Upper lobe of right lung (tissue), 1 donor: Measurements from ENCODE around the gene EPHX1. TPM values are rescaled to one million over a fixed set of nuclear protein-coding genes. Genes with fewer than 3 reads are reported as not detected.
A peak's percentile ranks its signal among the peaks of the same experiment; 100 is the strongest.

Source experiments
- ATAC-seq: fragments of 200-7000 bp; cut with Tn5 transposase; one replicate; pipeline ENCODE4 v1.9.1; 2020; ENCODE audit warnings: mild to moderate bottlenecking, moderate library complexity
- DNase-seq: peaks from one replicate; pipeline ENCODE4 v3.0.0-alpha.2; 2020
- H3K27ac ChIP-seq: fragments of 200-600 bp; one replicate; pipeline ENCODE4 v1.8.0; 2022
- H3K27me3 ChIP-seq: fragments of 200-600 bp; one replicate; pipeline ENCODE4 v1.8.0; 2022; ENCODE audit warnings: mild to moderate bottlenecking
- H3K36me3 ChIP-seq: fragments of 200-600 bp; one replicate; pipeline ENCODE4 v1.8.0; 2022
- H3K4me1 ChIP-seq: fragments of 200-600 bp; one replicate; pipeline ENCODE4 v1.8.0; 2022
- H3K4me3 ChIP-seq: fragments of 200-600 bp; one replicate; pipeline ENCODE4 v1.8.0; 2022; ENCODE audit warnings: mild to moderate bottlenecking
- H3K9me3 ChIP-seq: fragments of 200-600 bp; one replicate; pipeline ENCODE4 v1.8.0; 2022
- intact Hi-C: fragments of 100-400 bp; cut with DNase I; formaldehyde crosslinking; loops from one replicate; pipeline ENCODE4 v1.11.0; 2022
- total RNA-seq: library from RNA; stranded (reverse); fragmentation: NEBNext Ultra II Directional; extraction: Animal tissue kit (Norgen Biotek cat#: 25700); gene quantifications from one replicate; pipeline ENCODE4 v1.2.1, GENCODE V29; 2021
- TF ChIP-seq, protein P1 (sequence below): fragments of 200-600 bp; IDR thresholded peaks from one replicate; pipeline ENCODE4 v1.8.0; 2022; ENCODE audit warnings: antibody characterized with exemption
- donor health status: DM: no; HTN: yes; CAD: no; lungs with severe emphysema.

The EPHX1 gene
- total RNA-seq, 1 donor from 2014 or later, result 245 TPM

- peaks cover 10% of the 10 kb centered on the region for H3K4me1 ChIP-seq
- no peaks in the 10 kb centered on the region for H3K27me3 ChIP-seq
- DNase-seq (no peak), ATAC-seq (no peak)
- H3K36me3 ChIP-seq, result peaks cover 88% of the 10 kb centered on the region
- intact Hi-C loops, result no loop called here
- no peaks in the 10 kb centered on the region for H3K9me3 ChIP-seq
- H3K4me3 ChIP-seq, result no peak overlapping the region
- H3K27ac ChIP-seq, result no peak overlapping the region
- TF ChIP-seq, protein P1, sequence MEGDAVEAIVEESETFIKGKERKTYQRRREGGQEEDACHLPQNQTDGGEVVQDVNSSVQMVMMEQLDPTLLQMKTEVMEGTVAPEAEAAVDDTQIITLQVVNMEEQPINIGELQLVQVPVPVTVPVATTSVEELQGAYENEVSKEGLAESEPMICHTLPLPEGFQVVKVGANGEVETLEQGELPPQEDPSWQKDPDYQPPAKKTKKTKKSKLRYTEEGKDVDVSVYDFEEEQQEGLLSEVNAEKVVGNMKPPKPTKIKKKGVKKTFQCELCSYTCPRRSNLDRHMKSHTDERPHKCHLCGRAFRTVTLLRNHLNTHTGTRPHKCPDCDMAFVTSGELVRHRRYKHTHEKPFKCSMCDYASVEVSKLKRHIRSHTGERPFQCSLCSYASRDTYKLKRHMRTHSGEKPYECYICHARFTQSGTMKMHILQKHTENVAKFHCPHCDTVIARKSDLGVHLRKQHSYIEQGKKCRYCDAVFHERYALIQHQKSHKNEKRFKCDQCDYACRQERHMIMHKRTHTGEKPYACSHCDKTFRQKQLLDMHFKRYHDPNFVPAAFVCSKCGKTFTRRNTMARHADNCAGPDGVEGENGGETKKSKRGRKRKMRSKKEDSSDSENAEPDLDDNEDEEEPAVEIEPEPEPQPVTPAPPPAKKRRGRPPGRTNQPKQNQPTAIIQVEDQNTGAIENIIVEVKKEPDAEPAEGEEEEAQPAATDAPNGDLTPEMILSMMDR, result no peak
Measured at GRCh38 chr1:225863167-225863566, 53.2 kb downstream of the EPHX1 start.

- Histone ChIP-seq H3K4me3 (no peak overlapping the region), H3K9me3 (no peaks in the 10 kb centered on the region), H3K27ac (no peak overlapping the region), H3K4me1 (peaks cover 10% of the 10 kb centered on the region), H3K27me3 (no peaks in the 10 kb centered on the region), H3K36me3 (peaks cover 99% of the 10 kb centered on the region)
- intact Hi-C loops, result no loop called here
- no peak for DNase-seq
- TF ChIP-seq, protein P1, result no peak
- no peak for ATAC-seq
Measured at GRCh38 chr1:225865514-225865913, 55.6 kb downstream of the EPHX1 start.

- intact Hi-C loops, result no loop called here
- Histone ChIP-seq H3K9me3 (no peaks in the 10 kb centered on the region), H3K36me3 (peaks cover 99% of the 10 kb centered on the region), H3K4me3 (no peak overlapping the region), H3K27ac (no peak overlapping the region), H3K4me1 (peaks cover 10% of the 10 kb centered on the region), H3K27me3 (no peaks in the 10 kb centered on the region)
- ATAC-seq (peak; percentile 74), DNase-seq (no peak)
- TF ChIP-seq, protein P1, result no peak
Measured at GRCh38 chr1:225866061-225866837, 56.3 kb downstream of the EPHX1 start.

DNA sequence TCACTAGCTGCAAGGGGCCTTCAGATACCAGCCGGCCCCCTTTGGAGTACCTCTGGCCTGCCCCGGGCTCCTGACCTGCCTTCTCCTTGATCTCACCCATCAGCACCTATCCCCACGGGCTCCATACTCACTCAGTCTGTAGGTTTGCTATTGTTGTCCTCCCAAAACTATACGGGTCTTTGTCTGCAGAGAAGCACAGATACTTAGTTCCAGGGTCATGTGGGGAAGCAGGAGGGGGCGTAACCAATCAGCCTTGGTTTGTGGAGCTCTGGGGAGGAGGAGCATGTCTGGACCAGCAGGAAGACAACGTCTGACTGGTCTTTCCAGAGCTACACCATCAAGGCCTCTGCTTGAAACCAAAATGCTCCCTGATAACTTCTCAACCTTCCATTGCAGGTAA lies 57.1 kb downstream of the EPHX1 start:
- Histone ChIP-seq H3K27ac (no peak overlapping the region), H3K4me1 (peaks cover 10% of the 10 kb centered on the region), H3K9me3 (no peaks in the 10 kb centered on the region), H3K4me3 (no peak overlapping the region), H3K36me3 (peaks cover 99% of the 10 kb centered on the region), H3K27me3 (no peaks in the 10 kb centered on the region)
- TF ChIP-seq, protein P1, result no peak
- DNase-seq (no peak), ATAC-seq (no peak)
- intact Hi-C loops, result no loop called here

GRCh38 chr1:225868631-225869330 lies 58.9 kb downstream of the EPHX1 start:
- Histone ChIP-seq H3K36me3 (peaks cover 99% of the 10 kb centered on the region), H3K27ac (no peak overlapping the region), H3K9me3 (no peaks in the 10 kb centered on the region), H3K4me3 (no peak overlapping the region), H3K27me3 (no peaks in the 10 kb centered on the region), H3K4me1 (peaks cover 10% of the 10 kb centered on the region)
- no peak for DNase-seq
- TF ChIP-seq, protein P1, result no peak
- intact Hi-C loops, result no loop called here
- ATAC-seq, result no peak
